Skeletal muscle cell (primary cell): ENCODE measurements around the gene GDPD5.

Source experiments
- DNase-seq: peaks from one replicate; pipeline ENCODE4 v3.0.0-alpha.2; 2010; ENCODE audit warnings: low read depth
- H3K4me3 ChIP-seq: 2 replicates; pipeline ENCODE4 v1.5.1; 2011; ENCODE audit warnings: low read depth, mild to moderate bottlenecking, control low read depth, low read length, moderate library complexity

The GDPD5 gene

GRCh38 chr11:75525433-75526191 is at the start of gene GDPD5:
Gene GDPD5, minus strand, starts transcription at chr11:75525941. Its CDS starts 48,206 bp downstream, at chr11:75477735.
- peak; percentile 17 for DNase-seq

GRCh38 chr11:75574698-75575602 is 49.2 kb upstream of the GDPD5 start:
- DNase-seq = no peak

More at GRCh38 chr11:75525433-75526191, at the start of gene GDPD5:
- peak within 1 kb of the TSS; percentile 73 for H3K4me3 ChIP-seq

GRCh38 chr11:75572744-75573143 is 47.0 kb upstream of the GDPD5 start:
- DNase-seq = no peak
- H3K4me3 ChIP-seq = no peak overlapping the region

More at GRCh38 chr11:75574698-75575602, 49.2 kb upstream of the GDPD5 start:
- H3K4me3 ChIP-seq = no peak overlapping the region

- DNase-seq = no peak
- no peak overlapping the region for H3K4me3 ChIP-seq
Observed at GRCh38 chr11:75571625-75572024, 45.9 kb upstream of the GDPD5 start.

GRCh38 chr11:75570559-75571139 is 44.9 kb upstream of the GDPD5 start:
- DNase-seq = no peak
- no peak overlapping the region for H3K4me3 ChIP-seq

GRCh38 chr11:75568616-75569219 is 43.0 kb upstream of the GDPD5 start:
- DNase-seq = no peak
- H3K4me3 ChIP-seq = no peak overlapping the region

- DNase-seq = no peak
- no peak overlapping the region for H3K4me3 ChIP-seq
Observed at GRCh38 chr11:75567971-75568370, 42.2 kb upstream of the GDPD5 start.

- no peak for DNase-seq
- no peak overlapping the region for H3K4me3 ChIP-seq
Observed at GRCh38 chr11:75566763-75567279, 41.1 kb upstream of the GDPD5 start.

GRCh38 chr11:75565916-75566762 is 40.4 kb upstream of the GDPD5 start:
- no peak for DNase-seq
- peak overlapping the region; percentile 99 for H3K4me3 ChIP-seq

GRCh38 chr11:75565221-75565814 is 39.6 kb upstream of the GDPD5 start:
- no peak for DNase-seq
- peak overlapping the region; percentile 99 for H3K4me3 ChIP-seq

GRCh38 chr11:75563978-75564552 is 38.3 kb upstream of the GDPD5 start:
- peak; percentile 92 for DNase-seq
- H3K4me3 ChIP-seq = peak overlapping the region; percentile 99

GRCh38 chr11:75563501-75563977 is 37.8 kb upstream of the GDPD5 start:
- DNase-seq = no peak
- peak overlapping the region; percentile 99 for H3K4me3 ChIP-seq

- DNase-seq = no peak
- H3K4me3 ChIP-seq = peak overlapping the region; percentile 99
Observed at GRCh38 chr11:75562836-75563484, 37.2 kb upstream of the GDPD5 start.

GRCh38 chr11:75562048-75562835 is 36.5 kb upstream of the GDPD5 start, which contains the start of gene SERPINH1:
Gene SERPINH1, plus strand, starts transcription at chr11:75562253. Its CDS starts 4,097 bp downstream, at chr11:75566350.
- DNase-seq = peak; percentile 65
- H3K4me3 ChIP-seq = peak within 1 kb of the TSS; percentile 99

- no peak for DNase-seq
- H3K4me3 ChIP-seq = peak overlapping the region; percentile 99
Observed at GRCh38 chr11:75561426-75562047, 35.8 kb upstream of the GDPD5 start.

- no peak overlapping the region for H3K4me3 ChIP-seq
- DNase-seq = no peak
Observed at GRCh38 chr11:75560644-75561043, 34.9 kb upstream of the GDPD5 start.
